Stimulated activated CD4-positive, alpha-beta T cell treated with anti-CD3 and anti-CD28 coated beads, Interleukin-4, amount 100 ng/mL, for 24 hours (primary cell): ENCODE results near the gene COL20A1.

Experiments used
- DNase-seq: peaks from one replicate; pipeline ENCODE4 v3.0.0-alpha.2; 2020

COL20A1 gene

GRCh38 chr20:63311186-63311832 is 18.3 kb downstream of the COL20A1 start:
- DNase-seq, result no peak

GRCh38 chr20:63311833-63312243 is 18.9 kb downstream of the COL20A1 start:
- DNase-seq, result no peak

- no peak for DNase-seq
Measured at GRCh38 chr20:63312273-63312672, 19.3 kb downstream of the COL20A1 start.

- no peak for DNase-seq
Measured at GRCh38 chr20:63312690-63313348, 19.8 kb downstream of the COL20A1 start.

- DNase-seq, result no peak
Measured at GRCh38 chr20:63313349-63314014, 20.5 kb downstream of the COL20A1 start.

GRCh38 chr20:63314015-63314471 is 21.1 kb downstream of the COL20A1 start:
- DNase-seq, result no peak

GRCh38 chr20:63314566-63315239 is 21.7 kb downstream of the COL20A1 start:
- no peak for DNase-seq

GRCh38 chr20:63315240-63315689 is 22.3 kb downstream of the COL20A1 start:
- DNase-seq, result no peak

- DNase-seq, result no peak
Measured at GRCh38 chr20:63315731-63316491, 22.9 kb downstream of the COL20A1 start.

- no peak for DNase-seq
Measured at GRCh38 chr20:63316502-63316921, 23.5 kb downstream of the COL20A1 start.

- DNase-seq, result no peak
Measured at GRCh38 chr20:63317061-63317460, 24.1 kb downstream of the COL20A1 start.

GRCh38 chr20:63317601-63318291 is 24.8 kb downstream of the COL20A1 start:
- no peak for DNase-seq

GRCh38 chr20:63318391-63319163 is 25.6 kb downstream of the COL20A1 start:
- no peak for DNase-seq

GRCh38 chr20:63319164-63320040 is 26.4 kb downstream of the COL20A1 start:
- DNase-seq, result no peak

- no peak for DNase-seq
Measured at GRCh38 chr20:63320041-63320511, 27.1 kb downstream of the COL20A1 start.

- no peak for DNase-seq
Measured at GRCh38 chr20:63320616-63321147, 27.7 kb downstream of the COL20A1 start.

- no peak for DNase-seq
Measured at GRCh38 chr20:63321148-63321831, 28.3 kb downstream of the COL20A1 start.

- no peak for DNase-seq
Measured at GRCh38 chr20:63322146-63322932, 29.4 kb downstream of the COL20A1 start.
